HEK293T (cell line): ENCODE results near the gene MAPK8IP3.
"Not testable (repeated sequence)": the region's sequence is repeated elsewhere in the genome, so short reads cannot be mapped to it uniquely, and the experiment has no call there.

ENCODE experiments used
- CTCF ChIA-PET: fragments of 350-600 bp; formaldehyde crosslinking; extraction: SDS; loops from one replicate; lab custom pipeline; 2021; ENCODE audit warnings: antibody characterized with exemption, inconsistent platforms; lab: Yijun Ruan, JAX
- POLR2A ChIA-PET: fragments of 350-600 bp; formaldehyde crosslinking; extraction: SDS; loops from one replicate; lab custom pipeline; 2020; ENCODE audit warnings: antibody characterized with exemption, inconsistent platforms; lab: Yijun Ruan, JAX
- DNase-seq: peaks from one replicate; pipeline ENCODE4 v3.0.0; 2012; ENCODE audit warnings: mixed read lengths; ENCODE audit errors: extremely low spot score
- ARNT ChIP-seq: fragments of 450-650 bp; IDR thresholded peaks from 2 replicates; pipeline ENCODE4 v1.6.1; 2017; ENCODE audit warnings: mild to moderate bottlenecking
- BHLHE40 ChIP-seq: fragments of 450-650 bp; IDR thresholded peaks from 2 replicates; pipeline ENCODE4 v1.6.1; 2016; ENCODE audit warnings: mild to moderate bottlenecking, moderate library complexity, borderline replicate concordance
- CTBP1 ChIP-seq: fragments of 450-650 bp; IDR thresholded peaks from 2 replicates; pipeline ENCODE4 v1.6.1; 2016; ENCODE audit warnings: borderline replicate concordance
- ELF4 ChIP-seq: fragments of 450-650 bp; IDR thresholded peaks from 2 replicates; pipeline ENCODE4 v1.6.1; 2017; ENCODE audit warnings: antibody characterized with exemption
- FOXA1 ChIP-seq: fragments of 450-650 bp; IDR thresholded peaks from 2 replicates; pipeline ENCODE4 v1.6.1; 2016; ENCODE audit warnings: mild to moderate bottlenecking
- FOXK2 ChIP-seq: fragments of 450-650 bp; IDR thresholded peaks from 2 replicates; pipeline ENCODE4 v1.6.1; 2016; ENCODE audit warnings: mild to moderate bottlenecking
- FOXM1 ChIP-seq: fragments of 450-650 bp; IDR thresholded peaks from 2 replicates; pipeline ENCODE4 v1.6.1; 2017; ENCODE audit warnings: mild to moderate bottlenecking, borderline replicate concordance
- HDGF ChIP-seq: fragments of 450-650 bp; IDR thresholded peaks from 2 replicates; pipeline ENCODE4 v1.6.1; 2017; ENCODE audit warnings: antibody characterized with exemption, borderline replicate concordance
- L3MBTL2 ChIP-seq: fragments of 450-650 bp; conservative IDR thresholded peaks from 2 replicates; pipeline ENCODE4 v1.6.1; 2016; ENCODE audit warnings: mild to moderate bottlenecking
- LEF1 ChIP-seq: fragments of 450-650 bp; IDR thresholded peaks from 2 replicates; pipeline ENCODE4 v1.6.1; 2017; ENCODE audit warnings: mild to moderate bottlenecking, borderline replicate concordance
- NFRKB ChIP-seq: fragments of 450-650 bp; IDR thresholded peaks from 2 replicates; pipeline ENCODE4 v1.6.1; 2016; ENCODE audit warnings: mild to moderate bottlenecking, moderate library complexity
- SP1 ChIP-seq: fragments of 450-650 bp; IDR thresholded peaks from 2 replicates; pipeline ENCODE4 v1.6.1; 2017
- SUZ12 ChIP-seq: fragments of 450-650 bp; IDR thresholded peaks from 2 replicates; pipeline ENCODE4 v1.6.1; 2016; ENCODE audit warnings: mild to moderate bottlenecking
- TARDBP ChIP-seq: fragments of 450-650 bp; IDR thresholded peaks from 2 replicates; pipeline ENCODE4 v1.6.1; 2016
- ZNF384 ChIP-seq: fragments of 450-650 bp; IDR thresholded peaks from 2 replicates; pipeline ENCODE4 v1.6.1; 2016
- TF ChIP-seq, protein P1 (sequence below): fragments of 450-650 bp; IDR thresholded peaks from 2 replicates; pipeline ENCODE4 v1.6.1; 2016

The MAPK8IP3 gene

DNA sequence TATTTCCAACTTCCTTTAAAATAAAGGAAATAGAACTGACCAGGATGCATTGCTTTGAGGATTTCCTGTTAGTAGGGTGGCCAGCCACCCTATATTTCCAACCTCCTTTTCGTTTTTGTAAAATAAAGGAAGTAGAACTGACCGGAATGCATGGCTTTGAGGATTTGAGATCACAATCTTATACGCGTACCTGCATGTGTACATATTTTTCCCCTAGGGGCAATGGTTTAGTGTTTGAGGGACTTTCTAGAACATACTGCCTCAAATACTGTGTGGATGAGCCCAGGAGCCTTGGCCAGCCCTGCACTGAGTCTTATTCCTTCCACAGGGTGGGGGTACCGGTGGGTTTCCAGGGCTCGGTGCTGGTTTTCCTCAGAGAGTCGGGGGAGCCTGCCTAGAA lies 25.6 kb downstream of the MAPK8IP3 start:
- TF ChIP-seq ARNT = no peak
- TF ChIP-seq SP1 = no peak
- no peak for DNase-seq
- POLR2A ChIA-PET = no interaction called here
- CTCF ChIA-PET = no interaction called here

DNA sequence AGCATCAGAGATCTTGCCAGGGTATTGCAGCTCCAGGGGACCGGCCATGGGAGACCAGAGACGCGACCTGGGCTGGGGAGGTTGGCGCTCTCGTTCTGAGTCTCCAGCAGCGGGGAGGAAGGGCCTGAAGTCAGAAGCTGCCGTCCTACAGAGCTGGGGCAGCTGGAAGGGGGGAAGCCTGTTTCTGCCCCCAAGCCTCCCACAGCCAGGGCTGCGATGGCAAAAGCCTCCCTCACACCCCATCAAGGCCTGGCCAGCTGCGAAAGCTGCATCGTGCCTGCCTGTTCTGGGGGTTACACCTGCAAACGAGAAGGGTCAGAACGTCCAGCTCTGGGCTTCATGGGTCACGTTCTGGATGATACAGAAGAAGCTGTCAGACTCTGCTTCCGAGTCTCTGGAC lies 26.1 kb downstream of the MAPK8IP3 start:
- CTCF ChIA-PET = no interaction called here
- POLR2A ChIA-PET = interaction anchor here (1.3 kb wide), 1 partner anchor 120 kb away, joined by 3 read pairs; the partner anchor contains the start of genes CRAMP1 and IFT140
- TF ChIP-seq, protein P1, sequence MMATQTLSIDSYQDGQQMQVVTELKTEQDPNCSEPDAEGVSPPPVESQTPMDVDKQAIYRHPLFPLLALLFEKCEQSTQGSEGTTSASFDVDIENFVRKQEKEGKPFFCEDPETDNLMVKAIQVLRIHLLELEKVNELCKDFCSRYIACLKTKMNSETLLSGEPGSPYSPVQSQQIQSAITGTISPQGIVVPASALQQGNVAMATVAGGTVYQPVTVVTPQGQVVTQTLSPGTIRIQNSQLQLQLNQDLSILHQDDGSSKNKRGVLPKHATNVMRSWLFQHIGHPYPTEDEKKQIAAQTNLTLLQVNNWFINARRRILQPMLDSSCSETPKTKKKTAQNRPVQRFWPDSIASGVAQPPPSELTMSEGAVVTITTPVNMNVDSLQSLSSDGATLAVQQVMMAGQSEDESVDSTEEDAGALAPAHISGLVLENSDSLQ = no peak
- DNase-seq = no peak

DNA sequence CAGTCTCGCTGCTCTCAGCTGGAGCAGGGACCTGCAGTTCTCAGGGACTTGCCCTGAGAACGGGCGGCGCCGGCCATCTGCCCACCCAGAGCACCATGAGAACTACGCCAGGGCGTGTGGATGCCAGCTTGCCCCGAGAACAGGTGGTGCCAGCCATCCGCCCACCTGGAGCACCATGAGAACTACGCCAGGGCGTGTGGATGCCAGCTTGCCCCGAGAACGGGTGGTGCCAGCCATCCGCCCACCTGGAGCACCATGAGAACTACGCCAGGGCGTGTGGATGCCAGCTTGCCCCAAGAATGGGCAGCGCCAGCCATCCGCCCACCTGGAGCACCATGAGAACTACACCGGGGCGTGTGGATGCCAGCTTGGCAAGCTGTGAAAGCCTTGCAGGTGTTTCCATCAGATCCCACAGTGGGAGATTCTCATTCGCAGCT lies 26.6 kb downstream of the MAPK8IP3 start:
- CTCF ChIA-PET, DNase-seq: not testable (repeated sequence)
- POLR2A ChIA-PET = interaction anchor here (1.3 kb wide), 1 partner anchor 121 kb away, joined by 3 read pairs; the partner anchor contains the start of genes CRAMP1 and IFT140

DNA sequence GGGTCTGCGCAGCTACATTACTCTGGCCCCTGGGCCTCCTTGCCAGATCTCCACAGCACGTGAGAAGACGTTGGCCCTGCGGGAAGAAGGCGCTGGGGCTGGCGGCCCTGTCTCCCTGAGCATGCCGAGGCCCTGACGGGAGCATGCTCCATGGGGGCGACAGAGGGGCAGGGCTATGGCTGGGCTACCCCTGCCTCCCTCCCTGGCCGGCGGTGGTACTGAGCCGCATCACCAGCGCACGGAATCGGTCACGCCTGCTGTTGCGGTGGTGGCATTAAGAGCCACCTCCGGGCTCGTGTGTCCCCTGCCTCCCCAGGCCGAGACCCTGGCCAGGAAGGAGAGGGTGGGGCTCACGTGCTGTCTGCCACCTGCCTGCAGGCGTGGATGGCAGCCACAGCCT lies 28.1 kb downstream of the MAPK8IP3 start:
- ChIA-PET POLR2A (no interaction called here), CTCF (no interaction called here)
- DNase-seq = no peak
- TF ChIP-seq CTBP1 (no peak), SUZ12 (no peak), BHLHE40 (no peak), SP1 (no peak), FOXA1 (no peak), FOXK2 (no peak), LEF1 (no peak), ZNF384 (no peak), NFRKB (no peak), FOXM1 (no peak), TARDBP (no peak), ELF4 (no peak), ARNT (no peak)
- TF ChIP-seq, protein P1 = no peak

DNA sequence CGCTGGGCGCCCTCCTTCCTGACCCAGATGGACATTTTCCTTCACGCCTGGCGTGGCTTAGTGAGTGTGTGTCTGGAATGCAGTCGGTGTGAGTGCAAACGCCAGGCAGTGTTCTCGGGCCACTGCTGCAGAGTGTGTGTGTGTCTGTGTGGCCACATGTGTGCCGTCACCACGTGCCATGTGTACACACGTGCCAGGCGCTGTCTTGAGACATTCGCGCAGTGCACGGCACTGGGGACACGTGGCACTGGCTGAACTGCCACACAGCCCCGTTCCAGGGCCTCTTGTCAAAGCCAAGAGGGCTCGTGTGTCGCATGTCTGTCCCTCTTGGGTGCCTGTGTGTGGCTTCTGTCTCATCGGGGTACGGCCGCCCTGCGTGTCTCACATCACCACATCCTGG lies 28.8 kb downstream of the MAPK8IP3 start:
- TF ChIP-seq FOXK2 = no peak
- no peak for TF ChIP-seq CTBP1
- no peak for TF ChIP-seq SP1
- TF ChIP-seq, protein P1 = no peak
- TF ChIP-seq SUZ12 = no peak
- TF ChIP-seq ARNT = no peak
- TF ChIP-seq FOXM1 = no peak
- no peak for TF ChIP-seq BHLHE40
- TF ChIP-seq TARDBP = no peak
- TF ChIP-seq LEF1 = no peak
- no peak for TF ChIP-seq ELF4
- no peak for TF ChIP-seq NFRKB
- TF ChIP-seq FOXA1 = no peak
- TF ChIP-seq ZNF384 = no peak
- no peak for TF ChIP-seq HDGF
- TF ChIP-seq L3MBTL2 = no peak
- ChIA-PET CTCF (interaction anchor here (0.6 kb wide), 1 partner anchor 11 kb away, joined by 3 read pairs; no protein-coding TSS in a partner anchor), POLR2A (no interaction called here)
- DNase-seq = no peak

DNA sequence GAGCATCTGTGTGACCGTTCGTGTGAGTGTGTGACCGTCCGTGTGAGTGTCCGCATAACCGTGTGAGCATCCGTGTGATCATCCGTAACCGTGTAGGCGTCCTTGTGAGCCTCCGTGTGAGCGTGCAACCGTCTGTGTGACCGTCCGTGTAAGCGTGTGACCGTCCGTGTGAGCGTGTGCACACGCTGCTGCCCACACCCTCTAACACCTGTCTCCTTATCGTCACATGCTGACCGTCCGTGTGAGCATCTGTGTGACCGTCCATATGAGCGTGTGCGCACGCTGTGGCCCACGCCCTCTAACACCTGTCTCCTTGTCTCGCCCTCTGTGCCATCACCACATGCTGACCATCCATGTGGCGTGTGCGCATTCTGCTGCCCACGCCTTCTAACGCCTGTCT lies 34.2 kb downstream of the MAPK8IP3 start:
- ChIA-PET POLR2A (no interaction called here), CTCF (no interaction called here)
- TF ChIP-seq TARDBP = no peak
- TF ChIP-seq FOXM1 = no peak
- TF ChIP-seq CTBP1 = no peak
- no peak for TF ChIP-seq SP1
- no peak for TF ChIP-seq HDGF
- TF ChIP-seq SUZ12 = no peak
- no peak for TF ChIP-seq FOXA1
- no peak for TF ChIP-seq ARNT
- no peak for DNase-seq

DNA sequence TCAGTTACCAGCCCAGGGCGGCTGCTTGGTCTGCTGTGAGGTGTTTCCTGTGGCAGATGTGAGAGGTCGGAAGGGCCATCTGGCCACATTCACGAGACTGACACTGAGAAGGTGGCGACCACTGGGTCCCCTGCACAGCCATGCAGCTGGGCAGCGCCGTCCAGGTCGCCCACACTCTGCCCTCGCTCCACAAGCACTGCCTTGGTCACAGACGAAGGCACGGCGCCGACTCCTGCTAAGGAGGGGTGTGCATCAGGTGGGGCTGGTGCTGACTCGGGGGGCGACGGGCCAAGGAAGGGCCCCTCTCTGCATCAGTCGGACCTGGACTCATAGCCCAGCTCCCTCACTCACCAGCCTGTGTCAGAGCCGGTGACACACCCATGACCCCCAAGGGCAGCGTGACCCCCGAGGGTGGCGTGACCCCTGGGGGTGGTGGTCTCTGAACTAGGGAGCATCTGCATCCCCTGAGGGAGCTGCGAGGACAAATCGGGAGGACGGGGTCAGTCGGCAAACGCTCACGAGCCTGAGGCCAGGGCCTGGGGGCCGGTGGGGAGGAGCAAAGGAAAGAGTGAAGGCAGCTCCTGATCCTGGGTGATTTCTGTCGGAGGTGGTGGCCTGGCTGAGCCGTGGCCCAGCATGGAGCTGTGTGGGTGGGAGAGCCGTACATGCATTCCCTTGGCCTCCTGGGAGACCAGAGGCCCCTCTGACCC lies 34.9 kb downstream of the MAPK8IP3 start:
- ChIA-PET POLR2A (no interaction called here), CTCF (no interaction called here)
- no peak for DNase-seq
- no peak for TF ChIP-seq L3MBTL2
- no peak for TF ChIP-seq FOXA1
- no peak for TF ChIP-seq SUZ12
- TF ChIP-seq NFRKB = no peak
- TF ChIP-seq LEF1 = no peak
- no peak for TF ChIP-seq CTBP1
- TF ChIP-seq FOXM1 = no peak
- no peak for TF ChIP-seq ARNT
- TF ChIP-seq HDGF = no peak
- no peak for TF ChIP-seq TARDBP
- no peak for TF ChIP-seq ZNF384
- TF ChIP-seq BHLHE40 = no peak
- TF ChIP-seq, protein P1 = no peak
